Transverse colon (tissue), 4 donors: ENCODE measurements around the gene MTRR.

Experiments
- CTCF ChIP-seq, 5 experiments: fragments of 200-600 bp in 3 of 5; fragments of 450-650 bp in 2 of 5; sonication (generic) in 3 of 5; IDR thresholded peaks; 1 replicate in 2 of 5; 2 replicates in 3 of 5; pipeline ENCODE4 v1.5.1; 2016 to 2017; ENCODE audit warnings: antibody characterized with exemption in 5 of 5, inconsistent platforms in 3 of 5, mild to moderate bottlenecking in 2 of 5, moderate library complexity in 1 of 5
- EP300 ChIP-seq: sonication (generic); formaldehyde crosslinking; IDR thresholded peaks from one replicate; pipeline ENCODE4 v1.6.1; 2017; ENCODE audit warnings: antibody characterized with exemption, low read depth
- POLR2A ChIP-seq: fragments of 450-650 bp; IDR thresholded peaks from one replicate; pipeline ENCODE4 v1.6.1; 2016; ENCODE audit warnings: antibody characterized with exemption, mild to moderate bottlenecking, moderate library complexity
- POLR2AphosphoS5 ChIP-seq, 3 donors: sonication (generic); formaldehyde crosslinking; IDR thresholded peaks; one replicate each; pipeline ENCODE4 v1.6.1; 2016; ENCODE audit warnings: antibody characterized with exemption in 3 of 3

GRCh38 chr5:7825630-7826029, 43.3 kb upstream of the MTRR start:
- TF ChIP-seq POLR2A (no peak), CTCF (IDR thresholded peaks at IDR 0.05) (no peak), POLR2AphosphoS5 (IDR thresholded peaks at IDR 0.05) (no peak), EP300 (no peak)
